Activated CD8-positive, alpha-beta memory T cell treated with anti-CD3 and anti-CD28 coated beads for 24 hours (primary cell): ENCODE results near the gene NF1.
"Not testable (repeated sequence)": the region's sequence is repeated elsewhere in the genome, so short reads cannot be mapped to it uniquely, and the experiment has no call there.

ENCODE experiments used
- DNase-seq: peaks from one replicate; pipeline ENCODE4 v3.0.0-alpha.2; 2020

Gene NF1

GRCh38 chr17:31269036-31269577, 174.3 kb downstream of the NF1 start:
- no peak for DNase-seq

DNA sequence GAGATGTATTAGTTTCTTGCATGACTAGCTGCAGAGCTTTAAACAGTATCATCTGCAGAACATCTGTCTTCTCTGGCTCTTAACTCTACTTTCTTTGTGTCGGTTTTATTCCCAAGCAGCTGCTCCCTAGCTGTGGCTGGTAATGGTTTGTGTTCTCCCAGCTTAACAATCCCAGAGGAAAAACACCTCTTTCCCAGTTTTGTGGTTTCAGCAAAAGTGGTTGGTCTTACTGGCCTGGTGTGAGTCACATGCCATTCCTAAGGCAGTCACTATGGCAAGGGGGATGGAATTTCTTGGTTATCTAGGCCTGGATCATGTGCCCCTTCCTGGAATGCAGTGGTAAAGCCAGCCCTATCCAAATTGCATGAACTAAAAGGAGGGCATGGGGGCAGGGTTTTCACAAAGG, 174.8 kb downstream of the NF1 start:
- DNase-seq: no peak

DNA sequence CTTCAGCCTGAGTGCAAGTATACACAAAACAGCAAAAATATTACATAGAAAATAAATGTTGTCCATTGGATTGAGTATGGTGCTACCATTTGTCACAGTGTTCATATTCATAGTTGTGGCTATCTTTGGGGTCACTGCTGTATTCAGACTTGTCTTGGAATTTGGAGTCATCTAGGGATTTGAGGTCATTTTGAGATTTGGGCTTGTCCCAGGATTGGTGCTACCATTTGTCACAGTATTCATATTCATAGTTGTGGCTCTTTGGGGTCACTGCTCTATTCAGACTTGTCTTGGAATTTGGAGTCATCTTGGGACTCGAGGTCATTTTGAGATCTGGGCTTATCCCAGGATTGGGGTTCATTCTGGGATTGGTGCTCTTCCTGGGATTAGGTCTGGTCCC, 177.5 kb downstream of the NF1 start:
- no peak for DNase-seq

DNA sequence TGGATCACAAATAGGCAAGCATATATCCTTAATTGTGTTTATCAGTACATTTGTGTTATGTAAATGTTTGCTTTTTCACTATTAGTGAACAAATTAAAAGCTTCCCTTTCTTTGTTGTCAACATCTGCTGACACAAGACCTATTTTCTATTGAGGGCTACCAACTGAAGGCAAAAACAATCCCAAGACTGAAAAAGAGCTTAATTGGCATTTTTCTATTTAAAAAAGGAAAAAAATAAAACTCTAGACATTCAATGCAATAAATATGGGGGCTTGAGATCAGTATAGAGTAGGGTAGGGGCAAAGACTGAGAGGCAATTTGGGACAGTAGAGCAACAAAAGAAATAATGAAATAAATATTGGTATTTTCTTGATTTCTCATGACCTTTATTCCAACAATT, 178.0 kb downstream of the NF1 start:
- no peak for DNase-seq

DNA sequence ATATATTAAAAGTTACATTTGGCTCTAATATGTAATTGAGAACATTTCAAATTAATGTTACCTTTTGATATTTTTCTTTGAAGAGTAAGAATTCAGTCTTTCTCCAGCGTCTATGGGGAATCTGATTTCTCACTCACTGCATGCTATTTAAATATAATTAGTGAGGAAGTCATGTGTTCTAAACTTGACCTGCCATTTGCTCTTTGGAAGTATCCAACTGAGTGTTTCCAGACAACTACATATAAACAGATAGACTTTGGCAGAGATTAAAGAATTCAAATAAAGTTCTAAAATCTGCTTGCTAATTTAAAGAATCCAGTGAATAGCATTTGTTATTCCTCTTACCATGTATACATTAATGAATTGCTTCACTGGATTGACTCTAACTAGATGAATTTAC, 178.7 kb downstream of the NF1 start:
- no peak for DNase-seq

GRCh38 chr17:31274252-31274651, 179.5 kb downstream of the NF1 start:
- no peak for DNase-seq

DNA sequence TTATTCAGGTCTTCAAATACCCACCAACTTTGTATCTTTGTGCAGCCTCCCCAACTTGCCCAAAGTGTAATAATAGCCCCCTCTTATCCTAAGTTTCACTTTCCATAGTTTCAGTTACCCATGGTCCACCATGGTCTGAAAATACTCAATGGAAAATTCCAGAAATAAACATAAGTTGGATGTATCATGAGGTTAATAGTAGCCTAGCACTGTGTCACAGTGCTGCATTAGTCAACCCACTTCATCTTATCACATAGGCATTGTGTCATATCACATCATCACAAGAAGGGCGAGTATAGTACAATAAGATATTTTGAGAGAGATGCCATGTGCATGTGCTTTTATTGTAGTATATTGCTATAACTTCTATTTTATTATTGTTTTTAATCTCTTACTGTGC, 180.3 kb downstream of the NF1 start:
- DNase-seq: no peak

GRCh38 chr17:31279401-31279800, 184.6 kb downstream of the NF1 start:
- DNase-seq: no peak

DNA sequence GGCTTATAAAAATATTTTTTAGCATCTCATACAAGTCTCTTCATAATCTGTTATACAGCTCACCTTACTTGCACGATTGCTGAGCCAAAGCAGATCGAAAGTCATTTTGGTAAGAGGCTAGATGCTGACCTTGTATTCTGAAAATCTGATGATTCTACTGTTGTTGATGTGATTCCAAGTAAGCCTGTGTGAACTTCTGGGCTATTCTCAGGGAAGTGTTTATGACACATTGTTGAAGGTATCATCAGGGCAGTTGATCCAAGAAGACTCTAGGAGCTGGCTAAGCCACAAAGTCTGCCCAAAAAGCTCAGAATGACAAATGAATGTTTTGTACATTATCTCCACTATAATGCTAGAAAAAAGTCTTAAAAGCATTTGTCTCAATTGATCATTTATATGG, 186.3 kb downstream of the NF1 start:
- DNase-seq: no peak

- DNase-seq: no peak
These were observed 189.1 kb downstream of the NF1 start for GRCh38 chr17:31283841-31284240.

DNA sequence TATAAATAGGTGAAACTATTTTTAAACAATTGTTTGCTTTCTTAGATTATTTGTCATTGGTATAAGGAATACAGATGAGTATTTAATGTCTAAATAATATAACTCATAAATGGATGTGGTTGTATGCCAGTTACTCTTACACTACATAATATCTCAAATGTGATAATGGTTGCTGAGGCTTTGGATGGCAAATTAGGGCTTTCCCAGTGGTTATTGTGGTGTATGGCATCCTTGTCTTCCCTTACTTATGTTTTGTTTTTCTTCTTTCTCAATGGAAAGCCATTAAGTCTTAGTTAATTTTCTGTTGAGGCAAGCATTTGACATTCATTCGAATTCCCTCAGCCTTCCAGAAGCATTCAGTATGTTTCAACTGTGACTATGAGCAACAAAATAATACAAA, 191.8 kb downstream of the NF1 start:
- no peak for DNase-seq

GRCh38 chr17:31287932-31288331, 193.2 kb downstream of the NF1 start:
- not testable (repeated sequence) for DNase-seq

DNA sequence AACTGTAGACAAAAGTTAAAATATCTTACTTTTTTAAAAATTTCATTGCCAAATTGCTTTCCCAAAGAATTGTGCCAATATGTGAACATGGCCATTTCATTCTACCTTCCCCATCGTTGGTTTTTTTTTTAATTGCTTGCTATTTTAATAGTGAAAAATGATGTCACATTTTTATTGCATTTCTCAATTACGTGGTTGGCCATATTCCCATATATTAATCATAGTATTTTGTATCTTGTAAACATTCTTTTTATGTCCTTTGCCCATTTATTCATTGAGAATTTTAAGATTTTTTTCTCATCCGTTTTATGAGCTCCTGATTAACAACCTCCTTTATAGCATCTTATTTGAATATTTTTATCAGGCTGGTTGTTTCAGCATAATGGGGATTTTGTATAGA, 195.0 kb downstream of the NF1 start:
- DNase-seq: no peak

- DNase-seq: no peak
These were observed 197.0 kb downstream of the NF1 start for GRCh38 chr17:31291820-31292219.

GRCh38 chr17:31293581-31293980, 198.8 kb downstream of the NF1 start:
- DNase-seq: no peak

DNA sequence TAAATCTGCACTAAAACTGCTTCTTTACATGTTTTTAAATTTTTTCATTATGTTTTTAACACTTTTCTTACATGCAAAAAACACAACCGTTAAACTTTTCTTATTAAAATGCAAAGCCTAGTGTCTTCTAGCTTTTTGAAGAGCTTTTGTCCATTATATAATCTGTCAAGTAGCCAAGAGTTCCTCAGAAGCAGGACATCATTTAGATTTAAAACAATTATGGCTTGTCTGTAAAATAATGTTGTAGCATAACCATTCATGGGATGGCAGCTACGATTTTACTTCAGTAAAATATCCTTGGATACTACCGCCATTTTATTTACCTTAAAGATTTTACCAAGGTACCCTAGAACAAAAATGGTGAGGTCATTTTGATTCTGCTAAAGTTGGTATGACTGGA, 199.5 kb downstream of the NF1 start:
- DNase-seq: no peak

DNA sequence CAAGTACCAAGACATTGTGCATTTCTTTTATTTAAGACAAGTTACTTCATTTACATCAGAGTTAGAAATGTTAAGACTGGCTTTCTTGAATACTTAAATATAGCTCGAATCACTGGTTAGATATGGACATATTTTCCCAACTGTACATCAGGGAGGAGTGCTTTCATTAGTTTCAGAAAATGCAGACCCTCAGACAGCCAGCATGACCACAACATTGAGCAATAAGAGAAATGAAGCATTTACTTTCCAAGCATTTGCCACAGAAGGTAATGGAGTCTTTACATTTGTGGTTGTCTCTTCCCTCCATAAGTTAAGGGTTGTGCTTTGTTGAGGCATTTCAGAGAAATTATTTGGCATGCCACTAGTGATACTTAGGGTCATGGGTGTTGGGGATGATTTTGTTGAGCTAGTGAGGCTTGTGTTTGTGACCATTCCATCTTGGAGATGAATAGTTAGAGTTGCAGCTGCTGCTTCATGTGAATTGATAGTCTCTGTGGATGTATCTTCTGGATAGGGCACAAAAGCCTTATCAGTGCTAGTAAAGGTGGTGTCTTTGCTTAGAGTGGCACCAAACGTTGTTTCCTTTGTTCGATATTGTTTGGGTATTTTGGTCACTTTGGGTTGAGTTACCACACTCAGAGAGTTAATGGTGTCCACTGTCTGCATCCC, 200.2 kb downstream of the NF1 start:
- no peak for DNase-seq

- DNase-seq: no peak
These were observed 200.7 kb downstream of the NF1 start for GRCh38 chr17:31295489-31295871.

DNA sequence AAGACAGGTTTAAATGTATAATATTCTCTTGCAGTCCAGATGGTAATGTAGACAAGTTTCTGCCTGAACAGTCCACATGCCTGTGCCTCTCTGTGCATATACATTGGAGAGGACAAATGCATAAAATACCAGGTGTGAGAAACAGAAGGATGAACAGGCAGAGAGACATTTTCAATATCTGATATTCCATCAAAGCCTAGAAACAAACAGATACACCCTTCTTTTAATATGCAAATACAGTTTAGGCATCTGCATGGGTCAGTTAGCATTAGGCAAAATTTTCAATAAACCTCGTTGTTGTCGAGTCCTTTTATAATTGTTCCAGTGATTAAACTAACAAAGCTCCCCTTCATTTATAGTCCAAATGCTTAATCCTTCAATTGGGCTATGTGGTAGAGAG, 201.4 kb downstream of the NF1 start:
- no peak for DNase-seq

DNA sequence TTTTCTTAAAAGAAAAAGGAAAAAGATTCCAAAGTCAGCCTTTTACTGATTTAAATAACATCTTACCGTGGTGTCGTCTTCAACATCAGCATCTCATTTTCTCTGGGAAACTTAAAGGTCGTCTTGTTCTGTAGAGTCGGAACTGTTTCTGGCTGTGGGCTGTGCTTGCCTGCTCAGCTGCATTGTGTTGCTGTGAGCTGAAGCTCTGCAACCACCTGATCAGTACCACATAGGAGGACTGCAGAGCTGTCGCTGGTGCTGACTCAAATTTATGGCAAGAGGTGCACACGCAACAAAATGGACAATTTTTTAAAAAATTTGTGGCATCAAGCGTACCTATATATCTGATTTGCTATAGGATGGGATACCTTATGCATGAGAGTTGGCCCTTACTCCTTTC, 202.3 kb downstream of the NF1 start, which contains the start of gene OMG:
Gene OMG, minus strand, starts transcription at position 150 of the 400 bp plus-strand sequence. CDS start 908 bp downstream, outside the sequence.
- DNase-seq: no peak

DNA sequence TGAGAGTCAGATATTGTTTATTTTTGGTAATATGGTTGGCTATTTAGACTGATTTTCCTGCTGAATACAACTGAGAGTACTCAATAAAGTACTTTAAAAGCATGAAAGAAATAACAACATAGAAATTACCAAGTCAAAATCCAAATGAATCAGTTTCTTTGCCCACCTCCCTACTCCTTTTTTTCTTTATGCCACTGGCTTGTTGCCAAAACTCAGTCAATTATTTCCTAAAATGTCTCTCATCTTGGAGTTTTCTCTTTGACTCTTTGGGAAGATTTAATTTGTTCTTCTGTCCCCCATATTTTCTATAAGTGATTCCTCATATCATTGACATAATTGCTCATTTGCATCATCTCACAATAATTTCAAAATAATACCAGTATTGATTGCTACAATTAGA, 204.8 kb downstream of the NF1 start:
- no peak for DNase-seq

- DNase-seq: no peak
These were observed 212.9 kb downstream of the NF1 start for GRCh38 chr17:31307640-31308039.

- DNase-seq: no peak
These were observed 213.9 kb downstream of the NF1 start for GRCh38 chr17:31308372-31309334.

- no peak for DNase-seq
These were observed 214.8 kb downstream of the NF1 start for GRCh38 chr17:31309556-31309955.
